Activated CD4-positive, CD25-positive, alpha-beta regulatory T cell treated with anti-CD3 and anti-CD28 coated beads, Interleukin-2, amount 50 U/mL, for 24 hours (primary cell): Measurements from ENCODE around the gene UBE2QL1.

ENCODE experiments used
- ATAC-seq, 2 donors: fragments of 150-1000 bp; cut with Tn5 transposase; one replicate each; pipeline ENCODE4 v1.10.0; 2021; ENCODE audit warnings: mild to moderate bottlenecking in 1 of 2, moderate library complexity in 1 of 2

UBE2QL1 gene

GRCh38 chr5:6540111-6540827 is 91.6 kb downstream of the UBE2QL1 start:
- ATAC-seq: no peak

GRCh38 chr5:6541256-6542013 is 92.8 kb downstream of the UBE2QL1 start:
- ATAC-seq: no peak

DNA sequence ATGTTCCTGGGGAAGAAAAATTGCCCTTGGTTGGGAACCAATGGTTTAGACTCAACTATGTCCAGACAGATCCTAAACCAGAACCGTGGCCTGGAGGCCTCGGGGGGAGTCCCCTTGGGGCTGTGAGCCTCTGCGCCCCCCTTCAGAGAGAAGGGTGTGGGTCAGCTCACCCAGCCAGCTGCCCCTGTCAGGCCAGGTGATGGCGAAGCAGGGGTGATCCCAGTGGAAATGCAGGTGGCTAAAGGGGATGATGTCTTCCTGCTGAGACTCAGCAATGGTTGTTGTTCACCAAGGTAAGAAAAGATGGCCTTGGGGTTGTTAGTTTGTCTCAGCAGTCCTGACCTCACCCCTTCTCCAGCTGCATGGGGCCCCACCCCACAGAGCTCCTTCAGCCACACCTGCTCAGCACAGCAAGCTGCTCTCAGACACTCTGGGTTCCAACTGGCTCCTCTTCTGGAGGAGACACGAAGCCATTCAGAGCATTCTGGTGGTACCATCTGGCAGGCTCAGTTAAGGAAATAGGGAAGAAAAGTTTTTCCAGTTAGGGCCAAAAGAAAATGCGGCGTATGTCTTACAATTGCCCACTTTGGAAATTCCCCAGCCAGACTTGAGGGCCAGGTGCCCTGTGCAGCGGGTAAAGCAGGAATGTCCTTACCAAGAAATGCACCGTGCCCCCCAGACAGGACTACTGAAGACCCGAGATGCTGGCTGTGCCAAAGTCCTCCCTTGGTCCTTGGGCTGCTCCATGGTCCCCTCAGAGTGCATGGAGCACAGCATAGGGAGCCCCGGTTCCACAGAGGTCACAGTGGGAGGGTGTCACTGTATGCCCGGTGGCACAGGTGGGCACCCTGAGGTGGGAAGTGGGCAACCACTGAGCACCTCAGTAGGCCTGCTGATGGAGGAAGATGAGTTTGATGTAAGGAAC is 94.0 kb downstream of the UBE2QL1 start:
- ATAC-seq: no peak

GRCh38 chr5:6543346-6543730 is 94.7 kb downstream of the UBE2QL1 start:
- no peak for ATAC-seq

GRCh38 chr5:6543830-6544560 is 95.3 kb downstream of the UBE2QL1 start:
- ATAC-seq: no peak
